ENCODE results near the gene WIF1.

The WIF1 gene

DNA sequence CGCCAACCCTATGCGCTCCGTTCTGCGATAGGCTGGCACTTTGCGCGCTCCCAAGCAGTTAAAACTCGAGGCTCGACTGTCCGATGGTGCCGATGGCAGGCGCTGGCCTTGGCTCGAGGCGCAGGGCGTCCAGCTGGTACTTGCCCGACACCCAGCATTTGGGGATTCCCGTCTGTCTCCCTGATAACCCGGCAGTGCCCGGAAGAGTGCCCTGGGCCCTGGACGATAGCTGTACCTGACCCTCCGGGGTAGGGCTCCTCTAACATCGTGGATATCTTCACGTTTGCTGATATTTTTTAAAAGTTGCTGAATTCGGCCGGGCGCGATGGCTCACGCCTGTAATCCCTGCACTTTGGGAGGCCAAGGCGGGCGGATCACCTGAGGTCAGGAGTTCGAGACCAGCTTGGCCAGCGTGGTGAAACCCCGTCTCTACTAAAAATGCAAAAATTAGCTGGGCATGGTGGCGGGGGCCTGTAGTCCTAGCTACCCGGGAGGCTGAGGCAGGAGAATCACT, 908 bp upstream of the WIF1 start:
- no peak for DNase-seq

- DNase-seq: no peak
These were observed 2.0 kb downstream of the WIF1 start for GRCh38 chr12:65119063-65119462.

- no peak for DNase-seq
These were observed 7.5 kb downstream of the WIF1 start for GRCh38 chr12:65113621-65114035.

GRCh38 chr12:65106948-65107347, 14.2 kb downstream of the WIF1 start:
- no peak for DNase-seq

GRCh38 chr12:65100140-65100539, 21.0 kb downstream of the WIF1 start:
- DNase-seq: no peak

- DNase-seq: no peak
These were observed 21.9 kb downstream of the WIF1 start for GRCh38 chr12:65099182-65099581.

- no peak for DNase-seq
These were observed 22.7 kb downstream of the WIF1 start for GRCh38 chr12:65098364-65098763.

DNA sequence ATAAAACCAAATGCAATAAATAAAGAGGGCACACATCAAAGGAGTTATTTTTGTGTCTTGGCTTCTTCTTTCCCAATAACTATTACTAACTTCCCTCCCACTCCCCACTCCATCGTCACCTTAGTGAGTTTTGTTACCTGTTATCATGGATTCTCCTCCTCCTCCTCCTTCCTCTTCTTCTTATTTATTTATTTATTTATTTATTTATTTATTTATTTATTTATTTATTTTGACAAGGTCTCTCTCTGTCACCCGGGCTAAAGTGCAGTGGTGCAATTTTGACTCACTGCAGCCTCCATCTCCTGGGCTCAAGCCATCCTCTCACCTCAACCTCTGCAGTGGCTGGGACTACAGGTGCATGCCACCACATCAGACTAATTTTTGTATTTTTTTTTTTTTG, 26.4 kb downstream of the WIF1 start:
- no peak for DNase-seq

DNA sequence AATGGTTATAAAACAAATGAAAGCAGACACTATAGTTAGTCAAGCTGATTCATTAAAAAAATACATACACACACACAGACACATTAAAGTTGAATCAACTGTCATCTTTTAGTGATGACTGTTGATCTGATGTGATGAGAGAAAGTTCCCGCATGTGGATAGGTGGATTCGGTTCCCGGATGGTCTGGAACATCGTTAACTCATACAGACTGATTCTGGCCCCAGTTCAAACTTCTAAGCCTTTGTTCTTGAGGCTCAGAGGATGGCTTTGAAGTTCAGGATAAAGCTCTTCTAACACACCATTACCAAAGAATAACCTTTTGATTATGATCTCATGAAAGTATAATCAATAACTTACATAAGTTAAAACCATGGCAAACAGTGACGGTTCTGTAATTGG, 27.5 kb downstream of the WIF1 start:
- DNase-seq: no peak

GRCh38 chr12:65090461-65090860, 30.6 kb downstream of the WIF1 start:
- DNase-seq: no peak

GRCh38 chr12:65086236-65086635, 34.9 kb downstream of the WIF1 start:
- DNase-seq: no peak

- no peak for DNase-seq
These were observed 36.5 kb downstream of the WIF1 start for GRCh38 chr12:65084579-65084978.

DNA sequence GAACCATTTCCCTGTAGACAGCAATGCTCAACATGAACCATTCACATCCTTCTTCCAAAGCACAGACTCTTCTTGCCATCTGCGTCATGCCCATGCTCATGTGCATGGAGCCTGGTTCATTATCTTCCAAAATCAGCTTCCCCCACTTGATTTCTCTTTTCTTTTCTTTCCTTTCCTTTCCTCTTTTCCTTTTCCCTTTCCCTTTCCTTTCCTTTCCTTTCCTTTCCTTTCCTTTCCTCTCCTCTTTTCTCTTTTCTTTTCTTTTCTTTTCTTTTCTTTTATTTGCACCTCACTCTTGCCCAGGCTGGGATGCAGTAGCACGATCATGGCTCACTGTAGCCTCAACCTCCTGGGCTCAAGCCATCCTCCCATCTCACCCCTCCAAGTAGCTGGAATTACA, 37.5 kb downstream of the WIF1 start:
- no peak for DNase-seq

- DNase-seq: no peak
These were observed 38.7 kb downstream of the WIF1 start for GRCh38 chr12:65082406-65082805.

- no peak for DNase-seq
These were observed 39.6 kb downstream of the WIF1 start for GRCh38 chr12:65081496-65081895.

DNA sequence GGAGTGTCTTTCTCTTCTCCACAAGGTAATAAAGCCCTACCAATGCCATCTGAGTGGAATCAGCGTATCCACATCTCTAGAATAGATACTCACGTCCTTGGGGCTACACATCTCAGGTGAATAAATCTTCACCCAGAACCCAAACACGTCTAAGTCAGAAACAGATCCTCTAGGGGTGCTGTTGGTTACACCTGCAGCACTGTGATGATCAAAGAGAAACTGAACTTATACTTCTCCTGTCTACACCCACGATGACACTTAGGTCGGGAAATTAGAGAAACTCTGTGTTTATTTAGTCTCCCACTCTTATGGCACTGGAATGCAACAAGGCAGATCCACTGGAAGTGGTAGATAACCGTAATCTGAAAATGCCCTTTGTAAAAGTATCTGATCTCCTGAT, 46.2 kb downstream of the WIF1 start:
- DNase-seq: no peak

- no peak for DNase-seq
These were observed 51.8 kb downstream of the WIF1 start for GRCh38 chr12:65069336-65069735.

DNA sequence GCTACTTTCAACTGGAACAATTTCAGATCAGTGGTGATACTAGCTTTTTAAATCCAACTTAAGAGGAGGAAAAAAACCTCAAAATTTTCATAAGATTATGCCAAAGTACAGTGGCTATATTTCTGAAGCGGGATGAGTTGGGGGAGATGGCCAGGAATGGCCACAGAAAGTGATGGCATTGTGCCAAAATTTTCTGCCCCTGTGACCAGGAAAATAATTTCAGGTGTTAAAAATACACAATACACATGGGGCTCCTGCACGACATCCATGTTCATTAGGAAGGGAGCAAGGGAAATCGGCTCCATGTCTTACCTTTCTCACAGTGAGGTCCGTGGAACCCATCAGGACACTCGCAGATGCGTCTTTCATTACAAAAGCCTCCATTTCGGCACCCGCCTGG, 53.7 kb downstream of the WIF1 start:
- no peak for DNase-seq

GRCh38 chr12:65055859-65056258, 65.2 kb downstream of the WIF1 start:
- no peak for DNase-seq

- DNase-seq: no peak
These were observed 69.9 kb downstream of the WIF1 start for GRCh38 chr12:65051218-65051617.

DNA sequence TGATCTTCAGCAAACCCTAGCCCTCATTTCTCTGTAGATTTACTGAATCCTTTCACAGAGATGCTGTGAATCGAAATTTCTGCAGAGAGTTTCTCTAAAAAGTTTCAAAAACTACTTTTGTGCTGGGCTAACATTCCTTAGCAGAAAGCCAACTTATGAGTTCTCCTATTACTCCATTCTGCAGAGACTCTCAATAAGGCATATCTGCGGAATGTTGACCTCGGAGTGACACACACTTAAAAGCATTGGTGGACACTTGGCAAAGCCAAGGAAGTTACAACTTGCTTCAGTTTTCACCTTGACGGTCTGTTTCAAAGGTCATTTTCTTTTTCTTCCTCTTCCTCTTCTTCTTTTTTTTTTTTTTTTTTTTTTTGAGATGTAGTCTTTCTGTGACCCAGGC, 75.8 kb downstream of the WIF1 start:
- DNase-seq: no peak

GRCh38 chr12:65039301-65039700, 81.8 kb downstream of the WIF1 start:
- no peak for DNase-seq

DNA sequence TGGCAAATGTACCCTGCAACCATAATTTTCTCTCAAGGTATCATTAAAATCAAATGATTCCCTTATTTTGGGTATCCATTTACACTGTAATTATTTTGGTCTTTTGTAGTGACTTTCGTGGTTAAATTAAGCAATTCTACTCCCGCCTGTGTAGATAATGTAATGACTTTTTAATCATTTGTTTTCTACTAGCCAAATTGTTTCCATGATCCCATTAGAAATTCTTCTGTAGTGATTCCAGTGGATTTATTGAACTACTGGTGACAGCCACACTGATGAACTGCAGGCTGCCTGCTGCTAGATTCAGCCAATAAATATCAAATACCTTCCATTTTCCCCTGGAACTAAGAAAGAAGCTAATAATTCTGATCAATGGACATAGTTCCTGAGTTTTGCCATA, 96.0 kb downstream of the WIF1 start:
- no peak for DNase-seq

- DNase-seq: no peak
These were observed 97.6 kb downstream of the WIF1 start for GRCh38 chr12:65023485-65023884.

GRCh38 chr12:65022960-65023359, 98.1 kb downstream of the WIF1 start:
- no peak for DNase-seq

- DNase-seq: no peak
These were observed 98.7 kb downstream of the WIF1 start for GRCh38 chr12:65022421-65022820.

Data from effector CD8-positive, alpha-beta T cell (primary cell).